Hepatic stellate cell (primary cell): ENCODE measurements around the gene PLA2G2E.
"Not testable (repeated sequence)": the region's sequence is repeated elsewhere in the genome, so short reads cannot be mapped to it uniquely, and the experiment has no call there.

ENCODE experiments used
- DNase-seq: peaks from one replicate; pipeline ENCODE4 v3.0.0; 2011; ENCODE audit warnings: low spot score

Gene PLA2G2E

DNA sequence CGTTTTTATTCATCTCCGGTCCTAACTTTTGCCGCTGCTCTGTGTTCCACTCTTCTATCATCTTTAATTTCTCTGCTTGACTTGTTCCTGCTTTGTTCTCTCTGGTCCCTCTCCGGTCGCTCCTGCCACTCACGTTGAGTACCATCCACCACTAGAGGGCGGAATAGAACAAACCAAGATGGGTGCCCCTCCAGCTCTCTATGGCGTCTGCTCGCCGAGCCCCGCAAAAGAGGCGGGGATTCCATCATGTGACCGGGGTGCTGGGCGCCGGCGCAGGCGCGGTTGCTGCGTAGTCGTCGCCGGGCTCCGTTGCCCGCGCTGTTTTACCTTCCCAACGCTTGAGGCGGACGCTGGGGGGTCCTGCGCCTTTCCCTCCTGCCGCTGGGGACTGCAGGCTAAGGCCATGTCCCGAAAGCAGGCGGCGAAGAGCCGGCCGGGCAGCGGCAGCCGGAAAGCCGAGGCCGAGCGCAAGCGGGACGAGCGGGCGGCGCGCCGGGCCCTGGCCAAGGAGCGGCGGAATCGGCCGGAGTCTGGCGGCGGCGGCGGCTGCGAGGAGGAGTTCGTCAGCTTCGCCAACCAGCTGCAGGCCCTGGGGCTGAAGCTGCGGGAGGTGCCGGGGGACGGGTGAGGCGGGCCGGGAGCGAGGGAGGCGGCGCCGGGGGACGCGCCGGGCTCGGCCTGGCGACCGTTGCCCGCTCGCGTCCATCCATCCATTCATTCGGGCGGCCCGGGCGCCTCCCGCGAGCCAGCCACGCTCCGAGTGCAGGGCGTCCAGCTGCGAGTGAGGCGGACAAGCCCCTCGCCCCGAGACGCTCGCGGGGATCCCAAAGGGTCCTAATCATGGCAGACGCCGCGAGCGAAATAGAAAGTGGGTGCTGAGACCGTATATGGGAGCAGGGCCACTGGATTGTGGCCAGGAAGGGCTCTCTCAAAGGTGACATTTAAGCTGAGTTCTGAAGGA lies 41.0 kb downstream of the PLA2G2E start, which contains the start of gene OTUD3:
Gene OTUD3 (plus strand): TSS at position 285 of the 961 bp plus-strand sequence. CDS start 119 bp downstream, at position 404.
- DNase-seq: peak; percentile 97

DNA sequence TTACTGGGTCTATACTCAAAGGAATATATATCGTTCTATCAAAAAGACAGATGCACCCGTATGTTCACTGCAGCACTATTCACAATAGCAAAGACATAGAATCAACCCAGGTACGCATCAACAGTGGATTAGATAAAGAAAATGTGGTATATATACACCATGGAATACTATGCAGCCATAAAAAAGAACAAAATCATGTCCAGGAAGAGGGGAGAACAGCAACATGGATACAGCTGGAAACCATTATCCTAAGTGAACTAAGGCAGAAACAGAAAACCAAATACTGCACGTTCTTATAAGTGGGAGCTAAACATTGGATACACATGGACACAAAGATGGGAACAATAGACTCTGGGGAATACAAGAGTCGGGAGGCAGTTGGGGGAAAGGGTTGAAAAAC lies 42.6 kb downstream of the PLA2G2E start:
- not testable (repeated sequence) for DNase-seq

DNA sequence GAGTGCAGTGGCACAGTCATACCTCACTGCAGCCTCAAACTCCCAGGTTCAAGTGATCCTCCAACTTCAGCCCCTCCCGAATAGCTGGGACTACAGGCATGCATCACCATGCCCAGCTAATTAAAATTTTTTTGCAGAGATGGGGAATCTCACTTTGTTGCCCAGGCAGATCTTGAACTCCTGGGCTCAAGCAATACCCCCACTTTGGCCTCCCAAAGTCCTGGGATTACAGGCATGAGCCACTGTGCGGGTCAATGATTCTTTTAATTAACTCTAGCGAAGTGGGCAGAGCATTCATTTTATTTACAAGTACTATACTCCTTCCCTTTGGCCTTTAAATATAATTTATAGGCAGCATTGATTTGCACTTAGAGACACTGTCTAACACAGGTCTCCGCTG lies 43.8 kb downstream of the PLA2G2E start:
- no peak for DNase-seq

DNA sequence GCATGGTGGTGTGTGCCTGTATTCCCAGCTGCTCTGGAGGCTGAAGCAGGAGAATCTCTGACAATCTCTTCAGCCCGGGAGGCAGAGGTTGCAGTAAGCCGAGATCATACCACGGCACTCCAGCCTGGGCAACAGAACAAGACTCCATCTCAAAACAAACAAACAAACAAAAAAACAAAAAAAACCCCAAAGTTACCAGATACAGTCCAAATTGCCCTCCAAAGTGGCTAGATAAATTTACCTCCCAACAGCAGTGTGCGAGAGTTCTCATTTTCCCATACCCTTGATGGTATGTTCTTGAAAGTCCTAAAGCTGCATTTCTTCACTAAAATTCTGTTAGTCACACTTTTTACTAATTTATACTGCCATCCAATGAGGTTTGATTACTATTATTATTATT lies 44.2 kb downstream of the PLA2G2E start:
- DNase-seq: no peak

DNA sequence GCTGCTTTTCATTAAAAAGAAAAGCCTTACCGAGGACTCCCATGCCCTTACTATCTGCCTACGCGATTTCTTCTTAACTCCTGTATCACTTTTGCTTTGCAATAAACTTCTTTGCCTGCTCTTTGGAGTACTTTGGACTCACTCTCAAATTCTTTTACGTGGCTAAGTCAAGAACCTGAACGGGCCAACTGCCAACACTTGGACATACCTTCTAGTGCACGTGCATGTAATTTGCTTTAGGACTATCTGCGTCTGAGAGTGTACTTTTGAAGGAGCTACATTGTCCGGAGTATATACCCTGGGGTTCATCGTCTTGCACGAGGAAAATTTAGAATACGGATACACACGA lies 44.8 kb downstream of the PLA2G2E start:
- DNase-seq: no peak

DNA sequence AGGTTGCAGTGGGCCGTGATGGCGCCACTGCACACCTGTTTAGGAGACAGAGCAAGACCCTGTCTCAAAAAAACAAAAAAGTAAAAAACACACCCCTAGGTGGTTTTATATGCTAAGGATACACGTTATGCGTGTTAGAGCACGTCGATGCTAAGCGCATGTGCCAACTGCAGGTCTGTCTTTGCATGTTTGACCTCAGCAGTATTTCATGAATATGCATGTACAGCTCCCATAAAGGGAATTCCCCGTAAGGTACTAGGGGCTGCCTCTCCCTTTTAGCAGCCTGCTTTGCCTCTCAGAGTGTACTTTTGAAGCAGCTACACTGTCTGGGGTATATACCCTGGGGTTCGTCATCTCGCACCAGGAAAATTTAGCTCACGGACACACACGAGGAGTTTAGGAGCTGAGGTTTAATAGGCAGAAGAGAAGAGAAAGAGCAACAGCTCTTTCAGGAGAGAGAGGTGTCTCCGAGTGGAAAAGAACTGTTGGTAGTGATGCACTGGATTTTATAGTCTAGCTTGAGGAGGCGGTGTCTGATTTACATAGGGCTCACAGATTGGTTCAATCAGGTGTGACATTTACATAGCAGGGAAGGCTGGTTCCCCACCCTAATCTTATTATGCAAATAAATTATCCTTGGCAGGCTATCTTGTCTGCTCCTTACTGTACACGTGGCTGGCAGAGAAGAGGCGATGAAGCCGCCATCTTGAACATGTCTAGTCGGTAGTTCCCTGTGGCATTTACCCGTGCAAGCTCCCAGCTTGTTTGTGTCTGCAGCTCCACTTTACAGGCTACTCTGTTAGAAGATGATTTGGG lies 45.4 kb downstream of the PLA2G2E start:
- no peak for DNase-seq

DNA sequence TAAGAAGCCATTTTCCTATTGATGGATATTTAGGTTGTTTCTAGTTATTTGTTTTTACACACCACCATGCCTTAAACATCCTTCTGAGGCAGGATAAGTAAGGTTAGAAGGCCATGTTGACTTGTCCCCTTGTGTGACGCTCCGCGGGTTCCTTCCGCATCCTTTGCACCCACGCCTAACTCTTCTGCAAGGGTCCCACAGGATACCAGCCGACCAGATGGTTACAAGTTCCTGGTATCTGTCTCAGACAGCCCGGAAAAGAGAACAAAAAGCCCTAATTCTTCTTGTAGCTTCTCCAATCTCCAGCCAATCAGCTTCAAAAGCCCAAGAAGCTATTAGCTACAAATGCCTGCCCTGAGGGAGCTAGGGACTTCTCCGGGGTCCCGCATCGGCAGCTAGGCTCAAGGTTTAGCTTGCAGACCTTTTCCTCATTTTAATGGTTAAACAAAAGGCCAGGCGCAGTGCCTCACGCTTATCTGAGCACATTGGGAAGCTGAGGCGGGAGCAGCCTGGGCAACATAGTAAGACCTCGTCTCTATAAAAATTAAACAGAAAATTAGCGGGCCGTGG lies 46.2 kb downstream of the PLA2G2E start:
- DNase-seq: no peak

DNA sequence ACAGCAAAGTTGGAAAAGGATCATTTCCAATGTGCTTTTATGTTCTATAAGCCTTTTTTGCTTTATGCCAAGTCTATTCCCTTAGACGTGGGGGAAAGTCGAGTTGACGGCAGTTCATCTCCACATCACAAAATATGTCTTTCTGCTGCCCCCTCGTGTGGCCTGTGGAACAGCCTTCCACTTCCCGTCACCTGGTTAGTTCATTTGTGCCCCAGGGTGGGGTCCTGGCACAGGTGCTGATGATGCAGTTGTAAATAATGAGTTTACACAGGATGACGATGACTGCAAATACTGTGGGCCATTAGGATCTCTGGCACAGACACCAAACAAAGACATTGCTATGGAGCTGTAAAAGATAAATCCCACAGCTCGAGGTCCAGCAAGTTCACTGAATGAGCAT lies 51.2 kb downstream of the PLA2G2E start:
- DNase-seq: no peak
